Measurements from ENCODE around the gene KRR1. TPM values are rescaled to one million over a fixed set of nuclear protein-coding genes. Genes with fewer than 3 reads are reported as not detected.

The KRR1 gene
- total RNA-seq, 1 donor from 2014 or later, result 56.9 TPM

DNA sequence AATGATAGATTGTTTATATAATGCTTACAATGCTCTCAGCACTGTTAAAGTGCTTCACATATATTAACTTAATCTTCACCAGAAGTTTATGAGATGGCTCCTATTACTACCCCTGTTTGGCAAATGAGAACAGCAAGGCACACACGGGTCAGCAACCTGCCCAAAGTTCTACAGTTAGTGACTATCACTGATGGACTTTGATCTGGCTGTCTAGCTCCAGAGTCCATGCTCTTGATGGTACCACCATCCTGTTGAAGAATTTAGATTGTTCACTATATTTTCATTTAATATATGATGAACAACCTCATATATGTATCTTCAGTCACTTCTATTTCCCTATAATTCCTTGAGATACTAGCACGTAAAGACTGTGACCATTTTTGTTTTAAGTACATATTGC lies 20.2 kb downstream of the KRR1 start:
- Mint-ChIP-seq H3K27me3 (ENCODE audit: low read depth, unreplicated experiment) (no peaks in the 10 kb centered on the region), H3K4me1 (ENCODE audit: low read depth, unreplicated experiment) (peaks cover 17% of the 10 kb centered on the region), H3K4me3 (ENCODE audit: unreplicated experiment) (no peak overlapping the region), H3K36me3 (ENCODE audit: low read depth, unreplicated experiment) (peaks cover 9% of the 10 kb centered on the region), H3K27ac (ENCODE audit: unreplicated experiment) (no peak overlapping the region), H3K9me3 (ENCODE audit: unreplicated experiment) (no peaks in the 10 kb centered on the region)
- Histone ChIP-seq H2AFZ (ENCODE audit: low read depth, low read length) (no peak overlapping the region), H3K9me3 (ENCODE audit: insufficient read depth, low read depth, low read length) (no peaks in the 10 kb centered on the region), H3K4me1 (ENCODE audit: insufficient read depth, low read length) (peaks cover 35% of the 10 kb centered on the region), H3K4me2 (ENCODE audit: low read length) (no peak overlapping the region), H3K79me2 (ENCODE audit: insufficient read depth, low read length) (peaks cover 94% of the 10 kb centered on the region), H4K20me1 (ENCODE audit: insufficient read depth, low read length) (peaks cover 60% of the 10 kb centered on the region), H3K9ac (ENCODE audit: low read length) (no peak overlapping the region), H3K36me3 (ENCODE audit: insufficient read depth, low read length) (peaks cover 61% of the 10 kb centered on the region), H3K4me3 (ENCODE audit: insufficient read depth, low read depth, low read length) (no peak overlapping the region), H3K27ac (ENCODE audit: low read depth, low read length) (no peak overlapping the region), H3K27me3 (ENCODE audit: insufficient read depth, low read length) (no peaks in the 10 kb centered on the region)
- FAIRE-seq (no peak), DNase-seq (ENCODE audit: low read depth) (no peak)
- TF ChIP-seq CTCF (IDR thresholded peaks at IDR 0.05; ENCODE audit: insufficient read depth, low read depth, low read length) (no peak), EZH2 (IDR thresholded peaks at IDR 0.05; ENCODE audit: insufficient read depth, low read length) (no peak)

- Histone ChIP-seq H4K20me1 (ENCODE audit: insufficient read depth, low read length) (peaks cover 60% of the 10 kb centered on the region), H3K9ac (ENCODE audit: low read length) (peak overlapping the region; percentile 55), H3K36me3 (ENCODE audit: insufficient read depth, low read length) (peaks cover 55% of the 10 kb centered on the region), H3K27me3 (ENCODE audit: insufficient read depth, low read length) (no peaks in the 10 kb centered on the region), H3K9me3 (ENCODE audit: insufficient read depth, low read depth, low read length) (no peaks in the 10 kb centered on the region), H3K4me2 (ENCODE audit: low read length) (peak overlapping the region; percentile 71), H3K79me2 (ENCODE audit: insufficient read depth, low read length) (peaks cover 96% of the 10 kb centered on the region), H2AFZ (ENCODE audit: low read depth, low read length) (no peak overlapping the region), H3K4me1 (ENCODE audit: insufficient read depth, low read length) (peaks cover 43% of the 10 kb centered on the region), H3K4me3 (ENCODE audit: insufficient read depth, low read depth, low read length) (peak overlapping the region; percentile 13), H3K27ac (ENCODE audit: low read depth, low read length) (peak overlapping the region; percentile 58)
- DNase-seq (ENCODE audit: low read depth) (peak; percentile 62), FAIRE-seq (peak; percentile 83)
- TF ChIP-seq EZH2 (IDR thresholded peaks at IDR 0.05; ENCODE audit: insufficient read depth, low read length), result no peak
- no peak for TF ChIP-seq CTCF (IDR thresholded peaks at IDR 0.05; ENCODE audit: insufficient read depth, low read depth, low read length)
- peaks cover 21% of the 10 kb centered on the region for H3K4me1 Mint-ChIP-seq (ENCODE audit: low read depth, unreplicated experiment)
- no peaks in the 10 kb centered on the region for H3K27me3 Mint-ChIP-seq (ENCODE audit: low read depth, unreplicated experiment)
- H3K9me3 Mint-ChIP-seq (ENCODE audit: unreplicated experiment), result no peaks in the 10 kb centered on the region
- peaks cover 11% of the 10 kb centered on the region for H3K36me3 Mint-ChIP-seq (ENCODE audit: low read depth, unreplicated experiment)
- peak overlapping the region; percentile 36 for H3K4me3 Mint-ChIP-seq (ENCODE audit: unreplicated experiment)
- H3K27ac Mint-ChIP-seq (ENCODE audit: unreplicated experiment), result peak overlapping the region; percentile 3
These were observed 21.7 kb downstream of the KRR1 start for GRCh38 chr12:75489613-75490210.

DNA sequence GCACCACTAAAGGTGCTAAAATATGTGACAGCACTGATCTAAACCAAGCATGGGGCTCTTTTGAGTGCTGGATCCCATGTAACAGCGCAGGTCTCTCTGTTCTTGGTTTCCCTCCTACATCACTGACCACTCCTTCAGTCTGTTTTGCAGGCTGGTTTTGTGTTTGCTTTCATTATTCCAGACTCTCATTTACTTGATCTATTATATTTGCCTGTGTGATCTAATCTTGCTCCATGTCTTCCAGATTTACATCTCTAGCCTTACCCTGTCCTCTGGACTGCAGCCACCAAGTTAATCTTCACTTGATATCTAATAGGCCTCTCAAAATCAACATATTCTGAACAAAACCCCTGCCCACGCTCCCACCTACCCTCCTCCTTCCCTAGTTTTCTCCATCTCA lies 22.2 kb downstream of the KRR1 start:
- peak overlapping the region; percentile 71 for H3K4me2 ChIP-seq (ENCODE audit: low read length)
- H3K4me3 ChIP-seq (ENCODE audit: insufficient read depth, low read depth, low read length), result peak overlapping the region; percentile 13
- TF ChIP-seq EZH2 (IDR thresholded peaks at IDR 0.05; ENCODE audit: insufficient read depth, low read length) (no peak), CTCF (IDR thresholded peaks at IDR 0.05; ENCODE audit: insufficient read depth, low read depth, low read length) (no peak)
- H3K4me1 ChIP-seq (ENCODE audit: insufficient read depth, low read length), result peaks cover 46% of the 10 kb centered on the region
- Mint-ChIP-seq H3K4me3 (ENCODE audit: unreplicated experiment) (peak overlapping the region; percentile 36), H3K4me1 (ENCODE audit: low read depth, unreplicated experiment) (peaks cover 26% of the 10 kb centered on the region), H3K27me3 (ENCODE audit: low read depth, unreplicated experiment) (no peaks in the 10 kb centered on the region), H3K9me3 (ENCODE audit: unreplicated experiment) (no peaks in the 10 kb centered on the region), H3K36me3 (ENCODE audit: low read depth, unreplicated experiment) (peaks cover 14% of the 10 kb centered on the region), H3K27ac (ENCODE audit: unreplicated experiment) (peak overlapping the region; percentile 3)
- no peaks in the 10 kb centered on the region for H3K9me3 ChIP-seq (ENCODE audit: insufficient read depth, low read depth, low read length)
- no peak for DNase-seq (ENCODE audit: low read depth)
- H3K27ac ChIP-seq (ENCODE audit: low read depth, low read length), result peak overlapping the region; percentile 58
- no peak for FAIRE-seq
- peaks cover 50% of the 10 kb centered on the region for H3K36me3 ChIP-seq (ENCODE audit: insufficient read depth, low read length)
- H3K9ac ChIP-seq (ENCODE audit: low read length), result peak overlapping the region; percentile 55
- H4K20me1 ChIP-seq (ENCODE audit: insufficient read depth, low read length), result peaks cover 62% of the 10 kb centered on the region
- peaks cover 96% of the 10 kb centered on the region for H3K79me2 ChIP-seq (ENCODE audit: insufficient read depth, low read length)
- no peak overlapping the region for H2AFZ ChIP-seq (ENCODE audit: low read depth, low read length)
- H3K27me3 ChIP-seq (ENCODE audit: insufficient read depth, low read length), result no peaks in the 10 kb centered on the region
